AG04450 (cell line): ENCODE data around the gene SLC30A3. TPM values are rescaled to one million over a fixed set of nuclear protein-coding genes. Genes with fewer than 3 reads are reported as not detected.
"Not testable (repeated sequence)": the region's sequence is repeated elsewhere in the genome, so short reads cannot be mapped to it uniquely, and the experiment has no call there.

Experiments
- CTCF ChIA-PET: fragments of 300-600, 350-600 bp; formaldehyde crosslinking; extraction: SDS; loops from one replicate; lab custom pipeline; 2022; ENCODE audit warnings: antibody characterized with exemption, inconsistent platforms; lab: Charles Lee
- POLR2A ChIA-PET: fragments of 350-600 bp; formaldehyde crosslinking; extraction: SDS; loops from one replicate; lab custom pipeline; 2021; ENCODE audit warnings: antibody characterized with exemption, inconsistent platforms; lab: Yijun Ruan, JAX
- DNase-seq: peaks from one replicate; pipeline ENCODE4 v3.0.0-alpha.2; 2011; ENCODE audit warnings: low read depth, low spot score
- H3K27ac ChIP-seq: one replicate; pipeline ENCODE4 v1.5.1; 2012; ENCODE audit warnings: low read depth, low read length, control low read depth
- H3K27me3 ChIP-seq: one replicate; pipeline ENCODE4 v1.6.0; 2012; ENCODE audit warnings: low read length; ENCODE audit not compliant: control insufficient read depth, insufficient read depth
- H3K4me3 ChIP-seq: 2 replicates; pipeline ENCODE4 v1.5.1; 2011; ENCODE audit warnings: mild to moderate bottlenecking, low read depth, low read length, control low read depth
- H3K9me3 ChIP-seq: 2 replicates; pipeline ENCODE4 v1.5.1; 2012; ENCODE audit warnings: low read length; ENCODE audit not compliant: control insufficient read depth, insufficient read depth
- CTCF ChIP-seq: IDR thresholded peaks from 2 replicates; pipeline ENCODE4 v1.5.1; 2011; ENCODE audit warnings: low read depth, low read length, control low read depth, inconsistent platforms
- polyA plus RNA-seq: library from polyadenylated mRNA; depleted of rRNA; stranded (reverse); fragments of >200 nt; gene quantifications from 2 replicates; pipeline ENCODE4 v1.2.3, GENCODE V29; 2011

Gene SLC30A3
- polyA plus RNA-seq, 1 experiment = 0.07 TPM

- H3K27me3 ChIP-seq = peaks cover 38% of the 10 kb centered on the region
- POLR2A ChIA-PET = interaction anchor here (0.5 kb wide), 1 partner anchor 135 kb away, joined by 4 read pairs; no protein-coding TSS in a partner anchor
- no peak overlapping the region for H3K4me3 ChIP-seq
- CTCF ChIA-PET = interaction anchor here (3.1 to 3.9 kb wide), 2 partner anchors 40 to 206 kb away, joined by 24 to 56 read pairs; no protein-coding TSS in a partner anchor
- DNase-seq = no peak
- H3K9me3 ChIP-seq = peaks cover 5% of the 10 kb centered on the region; the same call in 1 of the 2 replicates
- no peak for TF ChIP-seq CTCF
- no peak overlapping the region for H3K27ac ChIP-seq
Observed at GRCh38 chr2:27305516-27305915, 42.7 kb upstream of the SLC30A3 start.

- H3K27me3 ChIP-seq = peaks cover 38% of the 10 kb centered on the region
- TF ChIP-seq CTCF = no peak
- no peak overlapping the region for H3K27ac ChIP-seq
- peaks cover 5% of the 10 kb centered on the region; the same call in 1 of the 2 replicates for H3K9me3 ChIP-seq
- ChIA-PET CTCF (interaction anchor here (2.0 to 7.5 kb wide), 7 partner anchors 13 to 205 kb away, joined by 14 to 87 read pairs (median 24); partner anchors contain the start of genes MPV17 and TRIM54), POLR2A (no interaction called here)
- no peak overlapping the region for H3K4me3 ChIP-seq
- DNase-seq = no peak
Observed at GRCh38 chr2:27304488-27305240, 41.8 kb upstream of the SLC30A3 start.

DNA sequence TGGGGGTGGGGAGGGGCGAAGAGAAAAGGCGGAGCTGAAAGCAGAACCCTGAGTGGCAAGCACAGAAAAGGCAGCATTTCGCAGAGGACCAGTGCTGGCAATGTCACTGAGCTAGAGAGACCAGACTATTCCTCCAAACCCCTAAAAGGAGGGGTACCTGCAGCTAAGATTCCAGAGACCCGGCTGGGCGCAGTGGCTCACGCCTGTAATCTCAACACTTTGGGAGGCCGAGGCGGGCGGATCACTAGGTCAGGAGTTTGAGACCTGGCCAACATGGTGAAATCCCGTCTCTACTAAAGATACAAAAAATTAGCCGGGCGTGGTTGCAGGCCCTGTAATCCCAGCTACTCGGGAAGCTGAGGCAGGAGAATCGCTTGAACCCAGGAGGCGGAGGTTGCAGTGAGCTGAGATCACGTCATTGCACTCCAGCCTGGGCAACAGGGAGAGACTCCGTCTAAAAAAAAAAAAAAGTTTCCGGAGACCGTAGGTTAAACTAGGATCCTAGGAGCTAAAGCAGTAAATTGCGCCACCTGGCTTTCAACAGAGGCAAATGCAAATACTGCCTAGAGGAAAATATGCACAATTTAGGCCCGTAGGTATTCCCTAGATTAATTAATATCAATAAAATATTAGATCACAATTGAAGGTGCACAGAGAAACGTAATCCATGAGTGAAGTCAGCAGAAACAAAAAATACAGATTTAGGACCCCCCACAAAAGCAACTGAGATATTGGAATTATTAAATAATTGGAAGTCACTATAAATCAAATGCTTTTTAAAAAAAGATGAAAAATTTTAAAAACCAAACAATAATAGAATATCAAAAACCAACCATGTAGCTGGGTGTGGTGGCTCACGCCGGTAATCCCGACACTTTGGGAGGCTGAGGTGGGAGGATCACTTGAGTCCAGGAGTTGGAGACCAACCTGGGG, 40.5 kb upstream of the SLC30A3 start:
- H3K4me3 ChIP-seq = no peak overlapping the region
- no peak overlapping the region for H3K27ac ChIP-seq
- H3K27me3 ChIP-seq = peaks cover 33% of the 10 kb centered on the region
- POLR2A ChIA-PET = interaction anchor here (0.7 to 1.7 kb wide), 4 partner anchors 10 to 178 kb away, joined by 3 to 18 read pairs (median 4); partner anchors contain the start of genes ATRAID and SLC5A6
- no peak for DNase-seq
- CTCF ChIA-PET = interaction anchor here (0.5 to 7.5 kb wide), 40 partner anchors 9 to 1895 kb away, joined by 3 to 87 read pairs (median 4); partner anchors contain the start of genes MPV17, PREB and TRIM54
- peak; percentile 89 for TF ChIP-seq CTCF
- H3K9me3 ChIP-seq = peaks cover 5% of the 10 kb centered on the region; the same call in 1 of the 2 replicates

GRCh38 chr2:27300606-27301005, 37.8 kb upstream of the SLC30A3 start:
- H3K4me3 ChIP-seq, DNase-seq, H3K27ac ChIP-seq, POLR2A ChIA-PET, H3K9me3 ChIP-seq: not testable (repeated sequence)
- peaks cover 16% of the 10 kb centered on the region for H3K27me3 ChIP-seq
- CTCF ChIA-PET = interaction anchor here (1.1 to 7.5 kb wide), 2 partner anchors 19 to 35 kb away, joined by 6 to 87 read pairs; partner anchors contain the start of gene TRIM54
